K562 (cell line): Measurements from ENCODE around the gene COQ7. TPM values are rescaled to one million over a fixed set of nuclear protein-coding genes. Genes with fewer than 3 reads are reported as not detected.
A peak's percentile ranks its signal among the peaks of the same experiment; 100 is the strongest.

Source experiments
- ARID1B ChIP-seq: fragments of 450-650 bp; IDR thresholded peaks from 2 replicates; pipeline ENCODE4 v1.6.1; 2016; ENCODE audit warnings: antibody characterized with exemption, mild to moderate bottlenecking, inconsistent platforms
- CREBBP ChIP-seq: IDR thresholded peaks from one replicate; pipeline ENCODE4 v1.6.1; 2012; ENCODE audit warnings: low read depth, mild to moderate bottlenecking, control low read depth, inconsistent platforms, low read length
- HCFC1 ChIP-seq: IDR thresholded peaks from 2 replicates; pipeline ENCODE4 v1.6.1; 2012; ENCODE audit warnings: low read depth, low read length, improper control_type of control experiment
- KDM1A ChIP-seq, 2 experiments: fragments of 450-650 bp; IDR thresholded peaks; 2 replicates each; pipeline ENCODE4 v1.6.1; 2016; ENCODE audit warnings: mild to moderate bottlenecking in 2 of 2
- PBX2 ChIP-seq, 2 experiments: IDR thresholded peaks in 1 of 2; conservative IDR thresholded peaks in 1 of 2; 2 replicates each; pipeline ENCODE4 v1.6.1; 2016; ENCODE audit warnings: low read depth in 2 of 2, mild to moderate bottlenecking in 1 of 2, missing compliant biosample characterization in 1 of 2, missing genetic modification characterization in 1 of 2, moderate library complexity in 1 of 2
- RB1 ChIP-seq: fragments of 450-650 bp; IDR thresholded peaks from 2 replicates; pipeline ENCODE4 v1.6.1; 2017; ENCODE audit warnings: low read depth, mild to moderate bottlenecking
- RCOR1 ChIP-seq, 2 experiments: IDR thresholded peaks; 2 replicates each; pipeline ENCODE4 v1.6.1; 2012; ENCODE audit warnings: low read depth in 2 of 2, low read length in 2 of 2, borderline replicate concordance in 1 of 2, improper control_type of control experiment in 1 of 2
- STAT5A ChIP-seq: IDR thresholded peaks from 2 replicates; pipeline ENCODE4 v1.6.1; 2012; ENCODE audit warnings: low read length, inconsistent platforms, borderline replicate concordance
- TAF1 ChIP-seq: IDR thresholded peaks from 2 replicates; pipeline ENCODE4 v1.6.1; 2011; ENCODE audit warnings: mild to moderate bottlenecking, low read length, moderate library complexity; ENCODE audit not compliant: insufficient read depth, control insufficient read depth, severe bottlenecking; ENCODE audit errors: extremely low read depth
- TEAD1 ChIP-seq, 2 experiments: fragments of 450-650 bp in 1 of 2; sonication (generic) in 1 of 2; formaldehyde crosslinking; IDR thresholded peaks; 2 replicates each; pipeline versions ENCODE4 v1.4.0 to v1.8.0; 2020 to 2022; ENCODE audit warnings: mild to moderate bottlenecking in 2 of 2, missing genetic modification reagents in 1 of 2
- ZNF347 ChIP-seq: fragments of 450-650 bp; formaldehyde crosslinking; IDR thresholded peaks from 2 replicates; pipeline ENCODE4 v1.4.0; 2020; ENCODE audit warnings: low read depth, mild to moderate bottlenecking, moderate library complexity
- polyA plus RNA-seq, 8 experiments: library from polyadenylated mRNA; depleted of rRNA in 4 of 8; stranded (reverse) in 5 of 8; unstranded in 3 of 8; fragments of >200 nt; fragmentation: Nextera tagmentation in 2 of 8; fragmentation: Illumina TruSeq in 1 of 8; extraction: Ambion mirVana in 2 of 8; extraction: Trizol in 1 of 8; gene quantifications; 2 replicates each; pipeline versions ENCODE4 v1.2.1 to v1.2.3, GENCODE V29; 2011 to 2014; ENCODE audit warnings: inconsistent platforms in 1 of 8, missing spikeins in 1 of 8
- total RNA-seq, 7 experiments: library from RNA; depleted of rRNA in 6 of 7; stranded (reverse); fragments of >200 nt in 6 of 7; fragmentation: Illumina TruSeq in 2 of 7; extraction: Trizol in 2 of 7; gene quantifications; 2 replicates each; pipeline versions ENCODE4 v1.2.1 to v1.2.3, GENCODE V29; 2011 to 2021; ENCODE audit warnings: low replicate concordance in 1 of 7
- TF ChIP-seq, protein P1 (sequence below), 2 experiments: fragments of 450-650 bp; IDR thresholded peaks; 2 replicates each; pipeline ENCODE4 v1.6.1; 2018; ENCODE audit warnings: mild to moderate bottlenecking in 2 of 2, low read depth in 1 of 2; ENCODE audit not compliant: partially characterized antibody in 2 of 2
- TF ChIP-seq, protein P2 (sequence below): sonication (generic); formaldehyde crosslinking; IDR thresholded peaks from 2 replicates; pipeline ENCODE4 v1.8.0; 2022; ENCODE audit warnings: mild to moderate bottlenecking, missing genetic modification reagents
- TF ChIP-seq, protein P3 (sequence below), 3 experiments: fragments of 200-800 bp in 1 of 3; sonication (Bioruptor generic) in 1 of 3; sonication (generic) in 1 of 3; formaldehyde crosslinking in 1 of 3; IDR thresholded peaks; 2 replicates each; pipeline versions ENCODE4 v1.6.1 to v1.8.0; 2016 to 2022; ENCODE audit warnings: mild to moderate bottlenecking in 2 of 3, missing compliant biosample characterization in 2 of 3, missing genetic modification characterization in 2 of 3, missing genetic modification reagents in 1 of 3

COQ7 gene
- total and polyA plus RNA-seq, 9 of the 15 experiments (the other 6 are each of a cell fraction or from before 2014, with no cell fraction given), result 2.3 to 26.1 (median 15.2) TPM

- TF ChIP-seq, protein P1, sequence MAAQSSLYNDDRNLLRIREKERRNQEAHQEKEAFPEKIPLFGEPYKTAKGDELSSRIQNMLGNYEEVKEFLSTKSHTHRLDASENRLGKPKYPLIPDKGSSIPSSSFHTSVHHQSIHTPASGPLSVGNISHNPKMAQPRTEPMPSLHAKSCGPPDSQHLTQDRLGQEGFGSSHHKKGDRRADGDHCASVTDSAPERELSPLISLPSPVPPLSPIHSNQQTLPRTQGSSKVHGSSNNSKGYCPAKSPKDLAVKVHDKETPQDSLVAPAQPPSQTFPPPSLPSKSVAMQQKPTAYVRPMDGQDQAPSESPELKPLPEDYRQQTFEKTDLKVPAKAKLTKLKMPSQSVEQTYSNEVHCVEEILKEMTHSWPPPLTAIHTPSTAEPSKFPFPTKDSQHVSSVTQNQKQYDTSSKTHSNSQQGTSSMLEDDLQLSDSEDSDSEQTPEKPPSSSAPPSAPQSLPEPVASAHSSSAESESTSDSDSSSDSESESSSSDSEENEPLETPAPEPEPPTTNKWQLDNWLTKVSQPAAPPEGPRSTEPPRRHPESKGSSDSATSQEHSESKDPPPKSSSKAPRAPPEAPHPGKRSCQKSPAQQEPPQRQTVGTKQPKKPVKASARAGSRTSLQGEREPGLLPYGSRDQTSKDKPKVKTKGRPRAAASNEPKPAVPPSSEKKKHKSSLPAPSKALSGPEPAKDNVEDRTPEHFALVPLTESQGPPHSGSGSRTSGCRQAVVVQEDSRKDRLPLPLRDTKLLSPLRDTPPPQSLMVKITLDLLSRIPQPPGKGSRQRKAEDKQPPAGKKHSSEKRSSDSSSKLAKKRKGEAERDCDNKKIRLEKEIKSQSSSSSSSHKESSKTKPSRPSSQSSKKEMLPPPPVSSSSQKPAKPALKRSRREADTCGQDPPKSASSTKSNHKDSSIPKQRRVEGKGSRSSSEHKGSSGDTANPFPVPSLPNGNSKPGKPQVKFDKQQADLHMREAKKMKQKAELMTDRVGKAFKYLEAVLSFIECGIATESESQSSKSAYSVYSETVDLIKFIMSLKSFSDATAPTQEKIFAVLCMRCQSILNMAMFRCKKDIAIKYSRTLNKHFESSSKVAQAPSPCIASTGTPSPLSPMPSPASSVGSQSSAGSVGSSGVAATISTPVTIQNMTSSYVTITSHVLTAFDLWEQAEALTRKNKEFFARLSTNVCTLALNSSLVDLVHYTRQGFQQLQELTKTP (IDR thresholded peaks at IDR 0.05; ENCODE audit: low read depth in 1 of 2, partially characterized antibody in 2 of 2), result peak in 1 of 2 experiments; percentile 52
- peak; percentile 80 for TF ChIP-seq ARID1B
- TF ChIP-seq PBX2 (CRISPR knock-in tag; IDR thresholded peaks at IDR 0.05; ENCODE audit: low read depth), result no peak
- 0 out of 2 replicates have a peak, but pooled peaks have one; percentile 12 for TF ChIP-seq PBX2 (tag; conservative IDR thresholded peaks at IDR 0.05; ENCODE audit: low read depth)
- TF ChIP-seq ZNF347, result no peak
- TF ChIP-seq KDM1A (IDR thresholded peaks at IDR 0.05), result peak in 1 of 2 experiments; percentile 12; a peak in 1 of 4 replicates
- TF ChIP-seq TAF1, result peak; percentile 27
- no peak for TF ChIP-seq CREBBP
- peak in 1 of 2 experiments; percentile 4; a peak in 1 of 4 replicates for TF ChIP-seq TEAD1 (CRISPR knock-in tag; IDR thresholded peaks at IDR 0.05)
- TF ChIP-seq RCOR1 (IDR thresholded peaks at IDR 0.05; ENCODE audit: borderline replicate concordance in 1 of 2, low read depth in 2 of 2, low read length in 2 of 2), result 0 out of 4 replicates have a peak, but pooled peaks of 1 of the 2 experiments have one; percentile 52
- TF ChIP-seq, protein P2, sequence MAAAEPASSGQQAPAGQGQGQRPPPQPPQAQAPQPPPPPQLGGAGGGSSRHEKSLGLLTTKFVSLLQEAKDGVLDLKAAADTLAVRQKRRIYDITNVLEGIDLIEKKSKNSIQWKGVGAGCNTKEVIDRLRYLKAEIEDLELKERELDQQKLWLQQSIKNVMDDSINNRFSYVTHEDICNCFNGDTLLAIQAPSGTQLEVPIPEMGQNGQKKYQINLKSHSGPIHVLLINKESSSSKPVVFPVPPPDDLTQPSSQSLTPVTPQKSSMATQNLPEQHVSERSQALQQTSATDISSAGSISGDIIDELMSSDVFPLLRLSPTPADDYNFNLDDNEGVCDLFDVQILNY (CRISPR knock-in tag), result no peak
- no peak for TF ChIP-seq HCFC1
- no peak for TF ChIP-seq RB1
- TF ChIP-seq, protein P3, sequence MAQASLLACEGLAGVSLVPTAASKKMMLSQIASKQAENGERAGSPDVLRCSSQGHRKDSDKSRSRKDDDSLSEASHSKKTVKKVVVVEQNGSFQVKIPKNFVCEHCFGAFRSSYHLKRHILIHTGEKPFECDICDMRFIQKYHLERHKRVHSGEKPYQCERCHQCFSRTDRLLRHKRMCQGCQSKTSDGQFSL (CRISPR knock-in tag; IDR thresholded peaks at IDR 0.05), result no peak
- TF ChIP-seq, protein P3 (tag; IDR thresholded peaks at IDR 0.05), result 0 out of 4 replicates have a peak, but pooled peaks of 1 of the 2 experiments have one; percentile 34
- peak; percentile 52; the same call in 1 of the 2 replicates for TF ChIP-seq STAT5A
These were observed 51.6 kb downstream of the COQ7 start (continued) for GRCh38 chr16:19118938-19119431.
